NT2/D1 (cell line): ENCODE measurements around the gene TUT4.

Experiments used
- DNase-seq: peaks from one replicate; pipeline ENCODE4 v3.0.0-alpha.2; 2011; ENCODE audit warnings: low read depth, low spot score
- H3K27me3 ChIP-seq: 2 replicates; pipeline ENCODE4 v1.6.0; 2011; ENCODE audit warnings: mild to moderate bottlenecking; ENCODE audit not compliant: insufficient read length, insufficient read depth
- H3K36me3 ChIP-seq: 2 replicates; pipeline ENCODE4 v1.6.1; 2011; ENCODE audit warnings: mild to moderate bottlenecking, low read length, mixed read lengths; ENCODE audit not compliant: insufficient read depth, insufficient read length
- H3K4me1 ChIP-seq: 2 replicates; pipeline ENCODE4 v1.5.1; 2011; ENCODE audit not compliant: insufficient read depth, insufficient read length
- H3K4me3 ChIP-seq: 2 replicates; pipeline ENCODE4 v1.5.1; 2011; ENCODE audit warnings: low read depth; ENCODE audit not compliant: insufficient read length
- H3K9ac ChIP-seq: 2 replicates; pipeline ENCODE4 v1.6.0; 2011; ENCODE audit warnings: low read depth; ENCODE audit not compliant: insufficient read length
- H3K9me3 ChIP-seq: 2 replicates; pipeline ENCODE4 v1.5.1; 2011; ENCODE audit warnings: mild to moderate bottlenecking, low read length; ENCODE audit not compliant: insufficient read depth
- SUZ12 ChIP-seq: IDR thresholded peaks from 2 replicates; pipeline ENCODE4 v1.6.1; 2011; ENCODE audit not compliant: insufficient read length, insufficient read depth; ENCODE audit errors: extremely low read depth
- YY1 ChIP-seq: IDR thresholded peaks from 2 replicates; pipeline ENCODE4 v1.6.1; 2011; ENCODE audit not compliant: insufficient read length, insufficient read depth
- ZNF274 ChIP-seq: IDR thresholded peaks from 2 replicates; pipeline ENCODE4 v1.6.1; 2011; ENCODE audit warnings: mild to moderate bottlenecking, low read depth, low read length

Gene TUT4

GRCh38 chr1:52439976-52440375 lies 112.9 kb downstream of the TUT4 start:
- TF ChIP-seq ZNF274 = no peak
- no peak for TF ChIP-seq YY1
- TF ChIP-seq SUZ12 = no peak
- no peak overlapping the region for H3K9ac ChIP-seq
- H3K27me3 ChIP-seq = no peaks in the 10 kb centered on the region
- DNase-seq = no peak
- no peaks in the 10 kb centered on the region for H3K9me3 ChIP-seq
- H3K36me3 ChIP-seq = peaks cover 40% of the 10 kb centered on the region
- no peaks in the 10 kb centered on the region for H3K4me1 ChIP-seq
- no peak overlapping the region for H3K4me3 ChIP-seq

DNA sequence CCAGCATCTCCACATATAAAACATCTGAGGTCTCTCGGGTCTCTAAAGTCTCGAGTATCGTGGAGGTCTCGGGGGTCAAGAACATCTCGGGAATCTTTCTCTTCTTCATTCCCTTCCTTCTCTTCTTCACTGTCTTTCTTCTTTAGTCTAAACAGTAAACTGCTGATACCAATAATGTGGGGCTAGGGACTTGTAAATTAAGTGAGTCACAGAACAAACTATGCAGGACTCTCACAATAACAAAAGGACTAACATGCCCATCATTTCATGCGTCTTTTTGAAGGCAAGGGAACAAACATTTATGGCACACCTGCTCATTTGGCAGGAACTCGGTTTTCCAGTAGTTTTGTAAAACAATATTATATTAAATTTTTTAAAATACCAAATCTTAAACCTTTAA lies 116.1 kb downstream of the TUT4 start:
- H3K27me3 ChIP-seq = no peaks in the 10 kb centered on the region
- no peak overlapping the region for H3K4me3 ChIP-seq
- H3K9ac ChIP-seq = no peak overlapping the region
- TF ChIP-seq SUZ12 (no peak), YY1 (no peak), ZNF274 (no peak)
- peak; percentile 38 for DNase-seq
- H3K36me3 ChIP-seq = peaks cover 42% of the 10 kb centered on the region
- H3K4me1 ChIP-seq = no peaks in the 10 kb centered on the region
- H3K9me3 ChIP-seq = no peaks in the 10 kb centered on the region

DNA sequence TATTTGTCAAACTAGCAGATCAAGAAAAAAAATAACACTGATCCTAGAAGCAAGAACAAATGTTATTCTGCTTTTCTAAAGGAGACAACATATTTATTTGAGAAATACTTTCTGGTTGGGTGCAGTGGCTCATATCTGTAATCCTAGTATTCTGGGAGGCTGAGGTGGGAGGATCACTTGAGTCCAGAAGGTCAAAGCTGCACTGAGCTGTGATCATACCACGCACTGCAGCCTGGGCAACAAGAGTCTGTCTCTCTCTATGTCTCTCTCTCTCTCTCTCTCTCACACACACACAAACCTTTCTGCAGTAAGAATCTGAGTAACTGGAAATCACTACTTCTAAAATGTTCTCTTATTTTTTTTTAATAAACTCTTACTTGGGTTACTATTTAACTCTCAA lies 117.2 kb downstream of the TUT4 start:
- H3K9ac ChIP-seq = no peak overlapping the region
- H3K27me3 ChIP-seq = no peaks in the 10 kb centered on the region
- H3K4me1 ChIP-seq = no peaks in the 10 kb centered on the region
- H3K4me3 ChIP-seq = no peak overlapping the region
- TF ChIP-seq SUZ12 (no peak), ZNF274 (no peak), YY1 (no peak)
- H3K9me3 ChIP-seq = no peaks in the 10 kb centered on the region
- H3K36me3 ChIP-seq = peaks cover 47% of the 10 kb centered on the region
- DNase-seq = no peak

DNA sequence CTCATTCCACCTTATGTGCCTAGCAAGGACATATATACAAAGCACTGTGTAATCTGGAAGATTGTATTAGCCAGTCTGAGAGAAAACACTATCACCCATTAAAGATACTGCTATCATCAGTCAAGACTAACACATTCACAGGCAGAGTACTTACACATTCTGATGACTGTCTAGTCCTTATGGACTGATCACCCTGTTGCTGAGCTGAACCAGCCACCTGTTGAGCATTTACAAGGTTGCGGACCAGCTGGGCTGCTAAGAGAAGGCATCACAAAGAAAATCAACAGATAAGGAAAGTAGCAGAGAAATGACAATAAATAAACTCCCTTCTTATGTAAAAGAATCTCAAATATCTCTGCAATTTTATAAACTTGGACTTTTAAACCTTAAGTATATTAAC lies 117.7 kb downstream of the TUT4 start:
- TF ChIP-seq SUZ12 (no peak), YY1 (no peak), ZNF274 (no peak)
- H3K4me1 ChIP-seq = no peaks in the 10 kb centered on the region
- H3K9me3 ChIP-seq = no peaks in the 10 kb centered on the region
- H3K9ac ChIP-seq = no peak overlapping the region
- DNase-seq = no peak
- no peak overlapping the region for H3K4me3 ChIP-seq
- H3K36me3 ChIP-seq = peaks cover 45% of the 10 kb centered on the region
- H3K27me3 ChIP-seq = no peaks in the 10 kb centered on the region

DNA sequence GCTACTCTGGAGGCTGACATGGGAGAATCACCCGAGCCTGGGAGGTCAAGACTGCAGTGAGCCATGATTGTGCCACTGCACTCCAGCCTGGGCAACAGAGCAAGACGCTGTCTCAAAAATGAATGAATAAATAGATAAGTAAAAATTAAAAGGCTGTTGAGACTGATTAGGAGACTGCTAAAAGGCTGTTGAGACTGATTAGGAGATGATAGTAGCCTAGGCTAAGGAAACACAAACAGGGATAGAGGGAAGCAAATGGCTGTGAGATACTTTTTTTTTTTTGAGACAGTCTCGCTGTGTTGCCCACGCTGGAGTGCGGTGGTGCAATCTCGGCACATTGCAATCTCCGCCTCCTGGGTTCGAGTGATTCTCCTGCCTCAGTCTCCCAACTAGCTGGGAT lies 120.1 kb downstream of the TUT4 start:
- no peak for DNase-seq
- Histone ChIP-seq H3K36me3 (peaks cover 46% of the 10 kb centered on the region), H3K4me3 (no peak overlapping the region), H3K9ac (no peak overlapping the region), H3K4me1 (no peaks in the 10 kb centered on the region), H3K27me3 (no peaks in the 10 kb centered on the region), H3K9me3 (no peaks in the 10 kb centered on the region)
- TF ChIP-seq ZNF274 (no peak), SUZ12 (no peak), YY1 (no peak)

GRCh38 chr1:52427152-52427551 lies 125.7 kb downstream of the TUT4 start:
- no peak for DNase-seq

GRCh38 chr1:52426371-52426770 lies 126.5 kb downstream of the TUT4 start:
- H3K36me3 ChIP-seq = peaks cover 58% of the 10 kb centered on the region
- no peaks in the 10 kb centered on the region for H3K27me3 ChIP-seq
- H3K4me1 ChIP-seq = no peaks in the 10 kb centered on the region
- no peak overlapping the region for H3K4me3 ChIP-seq
- H3K9ac ChIP-seq = no peak overlapping the region
- DNase-seq = no peak
- H3K9me3 ChIP-seq = no peaks in the 10 kb centered on the region
- TF ChIP-seq YY1 (no peak), SUZ12 (no peak), ZNF274 (no peak)

More at GRCh38 chr1:52427152-52427551, 125.7 kb downstream of the TUT4 start:
- no peaks in the 10 kb centered on the region for H3K27me3 ChIP-seq
- no peaks in the 10 kb centered on the region for H3K9me3 ChIP-seq
- TF ChIP-seq ZNF274 (no peak), SUZ12 (no peak), YY1 (no peak)
- H3K4me3 ChIP-seq = no peak overlapping the region
- no peaks in the 10 kb centered on the region for H3K4me1 ChIP-seq
- no peak overlapping the region for H3K9ac ChIP-seq
- peaks cover 57% of the 10 kb centered on the region for H3K36me3 ChIP-seq

DNA sequence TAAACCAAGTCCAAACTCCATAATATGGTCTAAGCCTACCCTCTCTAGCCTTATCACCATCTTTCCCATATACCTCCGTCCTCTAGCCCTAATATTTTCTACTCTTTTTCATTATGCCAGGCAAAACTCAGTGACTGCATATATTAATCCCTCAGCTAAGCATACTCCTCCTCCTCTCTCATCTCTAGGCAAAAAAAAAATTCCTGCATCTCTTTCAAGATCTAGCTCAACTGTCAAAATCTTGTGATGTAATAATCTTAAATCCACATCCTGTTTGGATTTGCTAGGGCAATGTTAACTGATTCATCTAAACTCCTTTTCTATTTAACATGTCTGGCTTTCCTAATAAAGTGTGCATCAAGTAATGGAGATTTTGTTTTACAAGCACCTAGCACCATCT lies 128.1 kb downstream of the TUT4 start:
- TF ChIP-seq SUZ12 (no peak), YY1 (no peak), ZNF274 (no peak)
- no peak overlapping the region for H3K4me3 ChIP-seq
- no peaks in the 10 kb centered on the region for H3K4me1 ChIP-seq
- no peak for DNase-seq
- peaks cover 61% of the 10 kb centered on the region for H3K36me3 ChIP-seq
- H3K9ac ChIP-seq = no peak overlapping the region
- no peaks in the 10 kb centered on the region for H3K27me3 ChIP-seq
- no peaks in the 10 kb centered on the region for H3K9me3 ChIP-seq
